A549 (cell line): ENCODE measurements around the gene AFF2.

ENCODE experiments used
- EP300 ChIP-seq, 2 experiments: fragments of >200 bp; sonication (Bioruptor Twin); formaldehyde crosslinking; IDR thresholded peaks; 2 replicates in 1 of 2; 3 replicates in 1 of 2; pipeline ENCODE4 v1.6.1; 2016 to 2017
- TF ChIP-seq, protein P1 (sequence below): fragments of >200 bp; sonication (Bioruptor Twin); formaldehyde crosslinking; IDR thresholded peaks from 3 replicates; pipeline ENCODE4 v1.6.1; 2016
- TF ChIP-seq, protein P2 (sequence below): fragments of >200 bp; sonication (Bioruptor Twin); formaldehyde crosslinking; IDR thresholded peaks from 3 replicates; pipeline ENCODE4 v1.5.1; 2016
- TF ChIP-seq, protein P3 (sequence below): fragments of 450-650 bp; IDR thresholded peaks from 2 replicates; pipeline ENCODE4 v1.6.1; 2014; ENCODE audit warnings: antibody characterized with exemption

DNA sequence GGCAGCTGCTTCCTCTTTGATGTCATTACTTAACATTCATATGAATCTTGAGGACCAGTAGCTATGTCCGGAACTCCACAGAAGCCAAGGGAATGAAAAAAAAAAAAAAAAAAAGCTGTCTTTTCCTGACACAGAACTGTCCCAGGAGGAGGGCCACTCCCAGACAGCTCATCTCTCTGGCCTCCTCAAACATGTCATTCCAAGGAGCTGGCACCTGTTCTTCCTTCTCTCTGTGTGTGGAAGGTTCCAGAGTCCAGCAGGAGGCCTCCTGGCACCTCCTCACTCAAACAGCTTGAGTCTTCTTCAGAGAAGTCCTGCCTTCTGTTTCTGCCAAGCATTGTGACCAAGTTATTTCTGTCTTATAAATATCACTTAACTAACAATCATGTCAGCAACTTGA is 458.5 kb downstream of the AFF2 start:
- TF ChIP-seq, protein P1, sequence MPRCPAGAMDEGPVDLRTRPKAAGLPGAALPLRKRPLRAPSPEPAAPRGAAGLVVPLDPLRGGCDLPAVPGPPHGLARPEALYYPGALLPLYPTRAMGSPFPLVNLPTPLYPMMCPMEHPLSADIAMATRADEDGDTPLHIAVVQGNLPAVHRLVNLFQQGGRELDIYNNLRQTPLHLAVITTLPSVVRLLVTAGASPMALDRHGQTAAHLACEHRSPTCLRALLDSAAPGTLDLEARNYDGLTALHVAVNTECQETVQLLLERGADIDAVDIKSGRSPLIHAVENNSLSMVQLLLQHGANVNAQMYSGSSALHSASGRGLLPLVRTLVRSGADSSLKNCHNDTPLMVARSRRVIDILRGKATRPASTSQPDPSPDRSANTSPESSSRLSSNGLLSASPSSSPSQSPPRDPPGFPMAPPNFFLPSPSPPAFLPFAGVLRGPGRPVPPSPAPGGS, result no peak
- TF ChIP-seq, protein P2, sequence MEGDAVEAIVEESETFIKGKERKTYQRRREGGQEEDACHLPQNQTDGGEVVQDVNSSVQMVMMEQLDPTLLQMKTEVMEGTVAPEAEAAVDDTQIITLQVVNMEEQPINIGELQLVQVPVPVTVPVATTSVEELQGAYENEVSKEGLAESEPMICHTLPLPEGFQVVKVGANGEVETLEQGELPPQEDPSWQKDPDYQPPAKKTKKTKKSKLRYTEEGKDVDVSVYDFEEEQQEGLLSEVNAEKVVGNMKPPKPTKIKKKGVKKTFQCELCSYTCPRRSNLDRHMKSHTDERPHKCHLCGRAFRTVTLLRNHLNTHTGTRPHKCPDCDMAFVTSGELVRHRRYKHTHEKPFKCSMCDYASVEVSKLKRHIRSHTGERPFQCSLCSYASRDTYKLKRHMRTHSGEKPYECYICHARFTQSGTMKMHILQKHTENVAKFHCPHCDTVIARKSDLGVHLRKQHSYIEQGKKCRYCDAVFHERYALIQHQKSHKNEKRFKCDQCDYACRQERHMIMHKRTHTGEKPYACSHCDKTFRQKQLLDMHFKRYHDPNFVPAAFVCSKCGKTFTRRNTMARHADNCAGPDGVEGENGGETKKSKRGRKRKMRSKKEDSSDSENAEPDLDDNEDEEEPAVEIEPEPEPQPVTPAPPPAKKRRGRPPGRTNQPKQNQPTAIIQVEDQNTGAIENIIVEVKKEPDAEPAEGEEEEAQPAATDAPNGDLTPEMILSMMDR, result no peak
- no peak for TF ChIP-seq EP300 (IDR thresholded peaks at IDR 0.05)
- TF ChIP-seq, protein P3, sequence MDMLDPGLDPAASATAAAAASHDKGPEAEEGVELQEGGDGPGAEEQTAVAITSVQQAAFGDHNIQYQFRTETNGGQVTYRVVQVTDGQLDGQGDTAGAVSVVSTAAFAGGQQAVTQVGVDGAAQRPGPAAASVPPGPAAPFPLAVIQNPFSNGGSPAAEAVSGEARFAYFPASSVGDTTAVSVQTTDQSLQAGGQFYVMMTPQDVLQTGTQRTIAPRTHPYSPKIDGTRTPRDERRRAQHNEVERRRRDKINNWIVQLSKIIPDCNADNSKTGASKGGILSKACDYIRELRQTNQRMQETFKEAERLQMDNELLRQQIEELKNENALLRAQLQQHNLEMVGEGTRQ, result no peak
